Measurements from ENCODE around the gene FEV. TPM values are rescaled to one million over a fixed set of nuclear protein-coding genes. Genes with fewer than 3 reads are reported as not detected.
A peak's percentile ranks its signal among the peaks of the same experiment; 100 is the strongest.

The FEV gene
- total RNA-seq, 3 donors from 2014 or later, result 0.63 to 2.7 (median 1.8) TPM

GRCh38 chr2:218981881-218982585 lies 3.0 kb downstream of the FEV start:
- ATAC-seq, result peak; percentile 62
- DNase-seq, result peak in 2 of 3 donors; percentile 49 to 53
- H3K9me3 ChIP-seq, result no peaks in the 10 kb centered on the region
- intact Hi-C loops (cut with DNase I, micrococcal nuclease), result no loop called here
- no peak for TF ChIP-seq CTCF (IDR thresholded peaks at IDR 0.05)
- H3K36me3 ChIP-seq (ENCODE audit: low read depth), result no peaks in the 10 kb centered on the region
- peaks cover 23% of the 10 kb centered on the region for H3K4me1 ChIP-seq (ENCODE audit: low read depth)
- H3K4me3 ChIP-seq, result no peak overlapping the region

GRCh38 chr2:218981390-218981880 lies 3.5 kb downstream of the FEV start:
- ATAC-seq (no peak), DNase-seq (no peak)
- intact Hi-C loops (cut with DNase I, micrococcal nuclease), result no loop called here
- H3K4me3 ChIP-seq, result no peak overlapping the region
- no peak for TF ChIP-seq CTCF (IDR thresholded peaks at IDR 0.05)
- no peaks in the 10 kb centered on the region for H3K36me3 ChIP-seq (ENCODE audit: low read depth)
- peaks cover 23% of the 10 kb centered on the region for H3K4me1 ChIP-seq (ENCODE audit: low read depth)
- no peaks in the 10 kb centered on the region for H3K9me3 ChIP-seq

GRCh38 chr2:218980735-218981389 lies 4.1 kb downstream of the FEV start:
- intact Hi-C loops (cut with DNase I, micrococcal nuclease), result no loop called here
- no peak for TF ChIP-seq CTCF (IDR thresholded peaks at IDR 0.05)
- Histone ChIP-seq H3K9me3 (no peaks in the 10 kb centered on the region), H3K4me1 (ENCODE audit: low read depth) (peaks cover 23% of the 10 kb centered on the region), H3K4me3 (no peak overlapping the region), H3K36me3 (ENCODE audit: low read depth) (no peaks in the 10 kb centered on the region)
- ATAC-seq (no peak), DNase-seq (no peak)

GRCh38 chr2:218979846-218980734 lies 4.9 kb downstream of the FEV start:
- TF ChIP-seq CTCF (IDR thresholded peaks at IDR 0.05), result peak; percentile 98
- Histone ChIP-seq H3K9me3 (no peaks in the 10 kb centered on the region), H3K4me3 (no peak overlapping the region), H3K36me3 (ENCODE audit: low read depth) (no peaks in the 10 kb centered on the region), H3K4me1 (ENCODE audit: low read depth) (peaks cover 29% of the 10 kb centered on the region)
- intact Hi-C loops (cut with DNase I, micrococcal nuclease), result no loop called here
- ATAC-seq, result peak; percentile 80
- peak; percentile 87 to 90 (median 89) for DNase-seq

GRCh38 chr2:218975060-218975777 lies 9.8 kb downstream of the FEV start:
- H3K36me3 ChIP-seq (ENCODE audit: low read depth), result no peaks in the 10 kb centered on the region
- DNase-seq (peak in 1 of 3 donors; percentile 61), ATAC-seq (peak; percentile 92)
- H3K4me1 ChIP-seq (ENCODE audit: low read depth), result peaks cover 6% of the 10 kb centered on the region
- H3K9me3 ChIP-seq, result no peaks in the 10 kb centered on the region
- no peak for TF ChIP-seq CTCF (IDR thresholded peaks at IDR 0.05)
- H3K4me3 ChIP-seq, result no peak overlapping the region
- intact Hi-C loops (cut with DNase I, micrococcal nuclease), result no loop called here
